ENCODE results near the gene TP73.

TP73 gene

DNA sequence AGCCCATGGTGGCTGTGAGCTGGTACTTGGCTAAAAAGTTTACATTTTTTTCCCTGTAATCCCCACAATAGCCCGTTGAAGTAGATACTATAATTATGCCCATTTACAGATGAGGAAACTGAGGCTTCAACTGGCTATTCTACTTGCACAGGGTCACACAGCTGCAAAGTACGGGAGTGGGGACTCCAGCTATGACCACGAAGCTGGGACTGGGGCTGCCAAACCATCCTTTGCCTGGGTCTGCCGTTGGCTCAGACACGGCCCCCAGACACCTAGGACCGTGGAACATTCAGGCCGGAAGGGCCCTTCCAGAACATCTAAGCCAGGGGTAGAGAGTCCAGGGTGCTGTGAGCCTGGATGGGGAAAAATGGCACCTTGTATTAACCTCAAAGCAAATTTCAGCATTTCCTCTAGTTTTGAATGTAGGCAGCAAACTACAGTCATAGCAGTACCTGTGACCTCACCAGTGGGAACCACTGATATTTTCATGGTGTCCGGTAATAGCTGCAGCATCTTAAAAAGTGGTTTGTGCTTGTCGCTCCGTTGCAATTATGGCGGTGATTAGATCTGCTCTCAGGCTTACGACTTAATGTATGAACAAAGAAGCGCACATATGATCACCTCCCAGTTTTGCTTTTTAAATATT, 4.3 kb downstream of the TP73 start:
- DNase-seq: no peak

- no peak for DNase-seq
Measured at GRCh38 chr1:3657096-3657475, 4.8 kb downstream of the TP73 start.

GRCh38 chr1:3657578-3658230, 5.4 kb downstream of the TP73 start:
- no peak for DNase-seq

- no peak for DNase-seq
Measured at GRCh38 chr1:3658231-3658615, 5.9 kb downstream of the TP73 start.

GRCh38 chr1:3659093-3659492, 6.8 kb downstream of the TP73 start:
- DNase-seq: no peak

GRCh38 chr1:3660704-3661103, 8.4 kb downstream of the TP73 start:
- DNase-seq: no peak

GRCh38 chr1:3661631-3662030, 9.3 kb downstream of the TP73 start:
- DNase-seq: no peak

- no peak for DNase-seq
Measured at GRCh38 chr1:3662080-3662671, 9.9 kb downstream of the TP73 start.

GRCh38 chr1:3663999-3664699, 11.8 kb downstream of the TP73 start:
- DNase-seq: no peak

GRCh38 chr1:3664700-3665375, 12.5 kb downstream of the TP73 start:
- DNase-seq: no peak

GRCh38 chr1:3668148-3668547, 15.8 kb downstream of the TP73 start:
- no peak for DNase-seq

DNA sequence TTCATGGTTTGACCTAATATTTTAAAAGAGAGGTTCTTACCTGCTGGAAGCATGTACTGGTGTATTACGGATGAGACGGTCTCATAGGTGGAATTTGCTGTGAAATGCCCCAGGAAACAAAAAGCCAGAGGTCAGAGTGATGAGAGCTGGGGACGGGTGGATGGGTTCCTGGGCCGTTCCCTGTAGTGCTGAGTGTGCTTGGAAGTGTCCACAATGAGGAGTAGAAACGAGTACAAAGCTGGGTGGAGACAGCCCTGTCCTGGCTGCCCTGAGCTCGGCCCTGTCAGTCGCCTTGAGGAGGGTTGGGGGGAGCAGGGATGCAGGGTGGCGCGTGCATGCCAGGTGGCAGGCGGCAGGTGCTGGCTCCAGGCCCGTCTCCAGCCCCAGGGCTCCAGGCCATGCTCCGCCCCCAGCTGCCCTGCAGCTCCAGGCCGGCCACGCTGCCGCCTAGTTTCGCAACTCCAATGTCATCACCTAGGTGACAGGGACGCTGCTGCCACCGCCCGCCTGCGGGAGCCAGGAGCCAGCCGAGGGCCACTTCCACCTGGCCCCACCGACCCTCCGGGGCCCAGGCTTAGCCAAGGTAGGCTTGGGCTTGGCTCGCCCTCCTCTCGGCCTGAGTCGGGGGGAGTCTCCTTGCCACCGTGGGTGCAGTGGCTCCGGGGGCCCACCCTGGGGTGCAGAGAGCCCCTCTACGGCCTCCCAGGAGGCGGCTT, 16.4 kb downstream of the TP73 start:
- no peak for DNase-seq

GRCh38 chr1:3669421-3669821, 17.1 kb downstream of the TP73 start:
- DNase-seq: no peak

DNA sequence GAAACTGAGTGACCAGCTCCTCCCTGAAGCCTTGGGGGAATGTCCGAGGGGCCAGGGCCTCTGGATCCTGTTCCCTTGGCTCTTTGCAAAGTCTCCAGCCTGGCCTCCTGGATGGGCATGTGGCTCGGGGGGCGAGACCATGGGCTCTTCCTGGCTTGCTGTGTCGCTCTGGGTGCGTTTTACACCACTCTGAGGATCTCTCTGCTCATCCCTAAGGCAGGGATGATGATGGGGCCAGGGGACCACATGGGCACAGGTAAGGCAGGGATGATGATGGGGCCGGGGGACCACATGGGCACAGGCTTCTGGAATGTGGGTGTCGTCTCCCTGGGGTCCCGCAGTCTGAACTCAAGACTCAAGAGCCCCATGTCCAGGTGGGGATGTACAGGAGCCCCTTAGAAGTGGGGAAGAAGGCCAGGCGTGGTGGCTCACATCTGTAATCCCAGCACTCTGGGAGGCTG, 17.7 kb downstream of the TP73 start:
- no peak for DNase-seq

DNA sequence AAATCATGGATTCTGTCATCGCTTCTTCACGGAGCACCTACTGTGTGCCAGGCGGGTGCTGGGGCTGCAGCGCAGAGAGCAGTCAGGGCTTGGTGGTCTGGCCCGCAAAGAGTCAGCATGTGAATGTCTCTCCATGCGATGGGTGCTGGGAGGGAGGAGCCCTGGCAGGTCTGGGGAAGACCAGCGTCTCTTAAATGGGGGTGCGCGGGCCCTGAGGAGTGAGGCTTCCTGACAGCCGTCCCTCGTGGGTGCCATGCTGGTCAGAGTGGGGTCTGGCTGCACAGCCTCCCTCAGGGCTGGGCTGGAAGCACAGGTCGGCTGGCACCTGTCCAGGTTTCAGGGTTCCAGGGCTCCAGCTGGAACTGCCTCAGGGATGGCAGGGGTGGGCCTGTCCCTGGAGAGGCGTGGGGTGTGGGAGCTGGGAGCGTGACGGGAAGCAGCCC, 18.5 kb downstream of the TP73 start:
- DNase-seq: no peak

GRCh38 chr1:3671371-3672180, 19.3 kb downstream of the TP73 start:
- no peak for DNase-seq

- no peak for DNase-seq
Measured at GRCh38 chr1:3672231-3672970, 20.1 kb downstream of the TP73 start.

DNA sequence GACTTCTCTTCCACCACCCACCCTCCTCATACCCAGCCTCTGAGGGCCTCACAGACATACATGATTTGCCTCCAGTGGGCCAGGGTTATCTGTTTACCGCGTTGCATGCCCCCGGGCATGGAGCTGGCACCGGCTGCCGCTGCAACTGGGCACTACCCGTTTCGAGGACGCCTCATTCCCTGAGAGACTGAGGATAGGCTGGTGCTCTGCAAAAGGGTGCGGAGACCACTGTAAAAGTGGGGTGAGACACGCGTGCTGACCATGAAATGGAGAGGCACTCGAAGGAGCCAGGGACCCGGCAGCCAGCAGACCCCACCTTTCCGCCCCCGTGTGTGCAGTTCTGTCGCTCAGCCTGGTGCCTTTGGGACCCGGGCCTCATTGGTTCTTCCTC, 20.6 kb downstream of the TP73 start:
- no peak for DNase-seq

- DNase-seq: no peak
Measured at GRCh38 chr1:3673381-3674099, 21.2 kb downstream of the TP73 start.
